Esophagus (tissue), 2 donors: Measurements from ENCODE around the gene C10orf90. TPM values are rescaled to one million over a fixed set of nuclear protein-coding genes. Genes with fewer than 3 reads are reported as not detected.

Experiments used
- H3K27ac ChIP-seq, 2 donors: one replicate each; pipeline ENCODE4 v1.5.1; 2013; ENCODE audit warnings: low read depth in 2 of 2, mild to moderate bottlenecking in 2 of 2, inconsistent platforms in 1 of 2, low read length in 1 of 2, moderate library complexity in 1 of 2
- H3K27me3 ChIP-seq, 2 donors: one replicate each; pipeline ENCODE4 v1.6.1; 2013; ENCODE audit warnings: low read length in 2 of 2, control low read depth in 1 of 2, mild to moderate bottlenecking in 1 of 2; ENCODE audit not compliant: insufficient read depth in 2 of 2, control insufficient read depth in 1 of 2
- H3K36me3 ChIP-seq, 2 donors: one replicate each; pipeline ENCODE4 v1.6.1; 2013; ENCODE audit warnings: low read length in 1 of 2; ENCODE audit not compliant: control insufficient read depth in 2 of 2, insufficient read depth in 2 of 2
- H3K4me1 ChIP-seq, 2 donors: one replicate each; pipeline ENCODE4 v1.6.1; 2013; ENCODE audit warnings: low read length in 1 of 2; ENCODE audit not compliant: control insufficient read depth in 2 of 2, insufficient read depth in 2 of 2
- H3K4me3 ChIP-seq, 2 donors: one replicate each; pipeline ENCODE4 v1.5.1; 2013; ENCODE audit warnings: low read length in 2 of 2, mild to moderate bottlenecking in 2 of 2, low read depth in 1 of 2, moderate library complexity in 1 of 2
- H3K9me3 ChIP-seq, 2 donors: one replicate each; pipeline ENCODE4 v1.6.1; 2013; ENCODE audit warnings: mild to moderate bottlenecking in 2 of 2, low read depth in 1 of 2, low read length in 1 of 2, moderate library complexity in 1 of 2; ENCODE audit not compliant: control insufficient read depth in 2 of 2, insufficient read depth in 1 of 2
- WGBS, 2 donors: extraction: QIAGEN DNeasy Blood & Tissue Kit; methylation state at CpG; one replicate each; pipeline ENCODE4 v1.1.7; 2013; 5-methylcytosine and 5-hydroxymethylcytosine counted together
- polyA plus RNA-seq, 2 donors: library from polyadenylated mRNA; stranded (reverse); fragments of 200-250 nt; gene quantifications; one replicate each; pipeline ENCODE4 v1.2.3, GENCODE V29; 2013
- donor health status: healthy with polysubstance abuse.
- donor health status: Bipolar disorder and iron deficiency.

Gene C10orf90
- polyA plus RNA-seq, 2 donors: 0.05 TPM; not detected in 1

GRCh38 chr10:126405239-126405775 is 265.2 kb downstream of the C10orf90 start:
- no peaks in the 10 kb centered on the region for H3K36me3 ChIP-seq
- WGBS, 2 donors: 76 to 83% methylated on average over 6 of the region's 6 CpGs
- no peaks in the 10 kb centered on the region for H3K27me3 ChIP-seq
- no peak overlapping the region for H3K27ac ChIP-seq
- H3K9me3 ChIP-seq: no peaks in the 10 kb centered on the region
- H3K4me3 ChIP-seq: no peak overlapping the region
- no peaks in the 10 kb centered on the region for H3K4me1 ChIP-seq

DNA sequence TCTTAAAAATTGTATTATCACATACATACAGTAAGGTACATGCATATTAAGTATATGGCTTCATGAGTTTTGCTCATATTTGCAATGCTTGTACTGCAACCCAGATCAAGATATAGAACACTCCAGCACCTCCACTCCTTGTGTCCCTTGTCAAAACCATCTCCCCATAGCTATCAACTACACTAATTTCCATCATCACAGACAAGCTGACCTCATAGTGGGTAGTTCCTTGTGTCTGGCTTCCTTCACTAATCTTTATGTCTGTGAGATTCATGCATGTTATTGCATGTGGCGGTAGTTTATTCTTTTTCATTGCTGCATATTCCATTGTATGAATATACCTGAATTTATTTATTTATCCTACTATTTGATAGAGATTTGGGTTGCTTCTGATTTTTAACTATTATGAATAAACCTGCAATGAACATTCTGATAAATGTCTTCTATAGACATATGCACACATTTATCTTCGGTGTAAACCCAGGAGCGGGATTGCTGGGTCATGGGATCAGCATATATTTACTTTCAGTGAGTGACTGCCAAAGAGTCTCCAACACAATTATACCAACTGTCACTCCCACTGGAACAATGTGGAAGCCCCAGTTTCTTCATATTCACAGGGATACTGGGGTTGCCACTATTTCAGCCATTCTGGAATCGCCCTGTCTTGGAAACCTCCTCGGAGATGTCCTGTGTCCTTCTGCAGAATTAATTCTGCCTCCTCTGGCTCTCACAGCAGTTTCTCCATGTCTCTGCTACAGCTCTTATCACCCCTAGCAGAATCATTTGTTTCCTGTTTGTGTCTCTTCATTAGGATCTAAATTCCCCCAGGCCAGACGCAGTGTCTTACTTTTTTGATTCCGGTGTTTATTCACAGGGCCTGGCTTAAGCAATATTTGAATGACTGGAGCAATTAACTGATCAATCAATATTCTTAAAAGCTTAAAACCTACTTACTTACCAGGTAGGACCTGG is 267.5 kb downstream of the C10orf90 start:
- Histone ChIP-seq H3K27ac (no peak overlapping the region), H3K36me3 (no peaks in the 10 kb centered on the region), H3K27me3 (no peaks in the 10 kb centered on the region), H3K4me3 (no peak overlapping the region), H3K4me1 (no peaks in the 10 kb centered on the region), H3K9me3 (no peaks in the 10 kb centered on the region)
- 60 to 68% methylated on average over 7 of the region's 7 CpGs for WGBS, 2 donors

- no peak overlapping the region for H3K27ac ChIP-seq
- H3K36me3 ChIP-seq: no peaks in the 10 kb centered on the region
- no peaks in the 10 kb centered on the region for H3K4me1 ChIP-seq
- H3K9me3 ChIP-seq: no peaks in the 10 kb centered on the region
- no peak overlapping the region for H3K4me3 ChIP-seq
- no peaks in the 10 kb centered on the region for H3K27me3 ChIP-seq
- 83% methylated on average over 4 of the region's 4 CpGs for WGBS, 2 donors
These were observed 269.9 kb downstream of the C10orf90 start for GRCh38 chr10:126400641-126401040.

GRCh38 chr10:126398924-126399323 is 271.6 kb downstream of the C10orf90 start:
- Histone ChIP-seq H3K4me1 (no peaks in the 10 kb centered on the region), H3K4me3 (no peak overlapping the region), H3K36me3 (no peaks in the 10 kb centered on the region), H3K27ac (no peak overlapping the region), H3K9me3 (no peaks in the 10 kb centered on the region), H3K27me3 (peaks cover 0 to 5% of the 10 kb centered on the region in 2 donors)
- 74% methylated on average over 4 of the region's 4 CpGs for WGBS, 2 donors

DNA sequence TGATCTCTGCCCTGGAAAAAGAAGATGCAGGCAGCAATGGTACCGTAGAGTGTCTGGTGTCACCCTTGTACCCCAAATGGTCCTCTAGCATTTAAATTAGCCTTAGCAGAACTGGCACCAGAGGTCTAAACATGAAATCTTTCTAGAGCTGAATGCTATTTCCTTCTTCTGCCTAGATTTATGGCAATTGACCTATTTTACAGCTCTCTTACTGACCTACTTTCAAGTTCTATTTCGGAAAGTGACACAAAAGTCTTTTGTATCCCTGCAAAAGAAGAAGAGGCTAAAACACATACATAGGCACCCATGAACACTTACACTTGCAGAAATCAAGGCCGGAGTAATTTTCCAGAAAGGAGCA is 272.1 kb downstream of the C10orf90 start:
- WGBS, 2 donors: 83% methylated on average over 3 of the region's 3 CpGs
- H3K36me3 ChIP-seq: no peaks in the 10 kb centered on the region
- H3K4me1 ChIP-seq: no peaks in the 10 kb centered on the region
- H3K9me3 ChIP-seq: no peaks in the 10 kb centered on the region
- peaks cover 0 to 5% of the 10 kb centered on the region in 2 donors for H3K27me3 ChIP-seq
- no peak overlapping the region for H3K27ac ChIP-seq
- no peak overlapping the region for H3K4me3 ChIP-seq

DNA sequence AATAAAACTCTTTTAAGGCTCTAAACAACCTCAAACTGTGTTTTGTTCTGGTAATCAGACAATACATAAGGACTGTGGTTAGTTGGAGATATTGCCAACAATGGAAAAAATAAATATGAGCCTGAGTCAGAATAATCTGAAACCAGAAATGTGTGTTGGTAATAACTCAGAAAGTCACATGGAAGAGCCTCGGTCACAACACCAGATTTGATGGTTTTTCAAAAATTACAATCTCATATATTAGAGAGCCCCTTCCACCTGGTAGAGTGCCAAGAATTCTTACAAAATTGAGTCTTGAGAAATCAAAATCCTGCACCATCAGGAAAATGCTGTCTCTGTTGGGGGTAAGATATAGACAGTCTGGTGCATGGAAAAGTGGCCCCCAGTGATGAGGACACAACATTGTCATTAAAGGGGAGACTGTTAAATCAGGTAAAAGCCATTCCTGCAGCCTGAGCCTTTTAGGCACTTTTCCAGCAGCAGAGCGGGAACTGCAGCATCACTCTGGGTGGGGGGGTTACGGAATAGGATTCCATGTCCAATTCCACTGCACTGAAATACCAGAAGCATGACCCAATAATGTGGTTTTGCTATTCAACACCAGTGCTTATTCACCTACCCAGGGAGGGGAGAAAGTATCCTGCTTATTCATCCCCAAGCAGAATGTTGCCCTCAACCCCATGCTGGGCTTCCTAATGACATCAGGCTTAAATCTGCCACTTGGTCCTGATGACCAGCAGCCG is 272.7 kb downstream of the C10orf90 start:
- Histone ChIP-seq H3K4me3 (no peak overlapping the region), H3K4me1 (no peaks in the 10 kb centered on the region), H3K9me3 (no peaks in the 10 kb centered on the region), H3K27ac (no peak overlapping the region), H3K36me3 (no peaks in the 10 kb centered on the region), H3K27me3 (peaks cover 0 to 5% of the 10 kb centered on the region in 2 donors)
- 77 to 83% methylated on average over 4 of the region's 4 CpGs for WGBS, 2 donors

GRCh38 chr10:126397156-126397555 is 273.3 kb downstream of the C10orf90 start:
- Histone ChIP-seq H3K36me3 (no peaks in the 10 kb centered on the region), H3K27ac (no peak overlapping the region), H3K27me3 (peaks cover 0 to 5% of the 10 kb centered on the region in 2 donors), H3K9me3 (no peaks in the 10 kb centered on the region), H3K4me3 (no peak overlapping the region), H3K4me1 (no peaks in the 10 kb centered on the region)
- 76 to 87% methylated on average over 3 of the region's 3 CpGs for WGBS, 2 donors

DNA sequence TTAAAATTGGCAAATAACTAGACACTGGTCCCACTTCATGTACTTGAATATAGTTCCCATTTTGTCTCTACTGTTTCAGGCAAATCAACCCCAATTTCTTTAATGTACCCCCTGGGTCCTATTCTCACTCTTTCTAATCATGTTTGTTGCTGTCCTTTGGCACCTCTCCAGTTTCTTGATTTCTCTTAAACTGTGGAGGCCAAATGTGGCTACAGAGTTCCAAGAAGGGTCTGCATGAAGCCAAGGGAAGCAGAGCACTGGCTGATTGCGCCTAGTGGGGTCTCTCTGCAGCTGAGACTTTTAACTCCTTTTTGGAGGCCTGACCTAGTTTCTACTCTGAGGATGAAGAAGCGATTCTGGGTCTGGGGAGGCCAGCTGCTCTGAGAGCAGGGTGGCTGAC is 275.5 kb downstream of the C10orf90 start:
- H3K27ac ChIP-seq: no peak overlapping the region
- 88% methylated on average over 2 of the region's 2 CpGs for WGBS, 2 donors
- no peaks in the 10 kb centered on the region for H3K4me1 ChIP-seq
- H3K36me3 ChIP-seq: no peaks in the 10 kb centered on the region
- no peak overlapping the region for H3K4me3 ChIP-seq
- no peaks in the 10 kb centered on the region for H3K9me3 ChIP-seq
- peaks cover 0 to 5% of the 10 kb centered on the region in 2 donors for H3K27me3 ChIP-seq

- H3K4me3 ChIP-seq: no peak overlapping the region
- H3K27me3 ChIP-seq: peaks cover 0 to 9% of the 10 kb centered on the region in 2 donors
- H3K27ac ChIP-seq: no peak overlapping the region
- no peaks in the 10 kb centered on the region for H3K9me3 ChIP-seq
- H3K36me3 ChIP-seq: no peaks in the 10 kb centered on the region
- WGBS, 2 donors: 92% methylated on average over 4 of the region's 4 CpGs
- H3K4me1 ChIP-seq: no peaks in the 10 kb centered on the region
These were observed 277.4 kb downstream of the C10orf90 start for GRCh38 chr10:126393076-126393475.
